ENCODE measurements around the gene PPP1R9A.

PPP1R9A gene

DNA sequence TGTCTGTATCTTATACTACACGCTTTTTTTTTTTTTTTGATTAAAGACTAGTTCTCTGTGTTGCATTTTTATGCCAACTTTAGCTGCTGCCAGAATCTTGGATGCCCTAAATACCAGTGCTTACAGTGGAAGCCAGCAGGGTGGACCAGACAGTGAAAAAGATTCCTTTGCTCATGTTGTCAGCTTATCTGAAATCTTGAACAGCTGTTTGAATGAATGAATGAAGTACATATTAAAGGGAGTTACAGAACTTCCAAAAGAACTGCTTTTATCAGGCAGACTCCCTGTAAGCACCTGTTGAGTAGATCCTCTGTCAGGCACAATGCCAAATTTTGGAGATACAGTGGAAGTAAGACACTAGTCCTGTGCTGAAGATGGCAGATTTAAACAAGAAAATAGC, 184.9 kb downstream of the PPP1R9A start:
- Histone ChIP-seq H3K79me2 (ENCODE audit: insufficient read depth, low read length) (no peaks in the 10 kb centered on the region), H3K4me1 (ENCODE audit: insufficient read depth, low read length) (no peaks in the 10 kb centered on the region), H4K20me1 (ENCODE audit: insufficient read depth, low read length) (no peaks in the 10 kb centered on the region), H3K4me2 (ENCODE audit: insufficient read depth, low read length) (no peak overlapping the region), H3K36me3 (ENCODE audit: insufficient read depth, low read length) (no peaks in the 10 kb centered on the region), H3K4me3 (ENCODE audit: low read depth in 1 of 2, low read length in 2 of 2) (no peak overlapping the region), H3K27ac (ENCODE audit: low read length) (no peak overlapping the region), H3K9ac (ENCODE audit: low read depth, low read length) (no peak overlapping the region), H3K9me3 (ENCODE audit: insufficient read depth, low read length, severe bottlenecking) (no peaks in the 10 kb centered on the region), H3K27me3 (ENCODE audit: insufficient read depth, low read length, poor library complexity) (no peaks in the 10 kb centered on the region), H2AFZ (ENCODE audit: low read depth, low read length) (no peak overlapping the region; the same call in 1 of the 2 replicates)
- no peak for TF ChIP-seq EZH2 (IDR thresholded peaks at IDR 0.05; ENCODE audit: borderline replicate concordance, low read depth, low read length, severe bottlenecking)
- TF ChIP-seq, protein P1, sequence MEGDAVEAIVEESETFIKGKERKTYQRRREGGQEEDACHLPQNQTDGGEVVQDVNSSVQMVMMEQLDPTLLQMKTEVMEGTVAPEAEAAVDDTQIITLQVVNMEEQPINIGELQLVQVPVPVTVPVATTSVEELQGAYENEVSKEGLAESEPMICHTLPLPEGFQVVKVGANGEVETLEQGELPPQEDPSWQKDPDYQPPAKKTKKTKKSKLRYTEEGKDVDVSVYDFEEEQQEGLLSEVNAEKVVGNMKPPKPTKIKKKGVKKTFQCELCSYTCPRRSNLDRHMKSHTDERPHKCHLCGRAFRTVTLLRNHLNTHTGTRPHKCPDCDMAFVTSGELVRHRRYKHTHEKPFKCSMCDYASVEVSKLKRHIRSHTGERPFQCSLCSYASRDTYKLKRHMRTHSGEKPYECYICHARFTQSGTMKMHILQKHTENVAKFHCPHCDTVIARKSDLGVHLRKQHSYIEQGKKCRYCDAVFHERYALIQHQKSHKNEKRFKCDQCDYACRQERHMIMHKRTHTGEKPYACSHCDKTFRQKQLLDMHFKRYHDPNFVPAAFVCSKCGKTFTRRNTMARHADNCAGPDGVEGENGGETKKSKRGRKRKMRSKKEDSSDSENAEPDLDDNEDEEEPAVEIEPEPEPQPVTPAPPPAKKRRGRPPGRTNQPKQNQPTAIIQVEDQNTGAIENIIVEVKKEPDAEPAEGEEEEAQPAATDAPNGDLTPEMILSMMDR (IDR thresholded peaks at IDR 0.05; ENCODE audit: borderline replicate concordance, extremely low read depth, low read length, poor library complexity, severe bottlenecking) = no peak
- ATAC-seq (ENCODE audit: insufficient read depth, low read depth) = no peak
- DNase-seq = no peak

- H3K79me2 ChIP-seq (ENCODE audit: insufficient read depth, low read length) = no peaks in the 10 kb centered on the region
- no peak overlapping the region for H2AFZ ChIP-seq (ENCODE audit: low read depth, low read length)
- TF ChIP-seq, protein P1 (IDR thresholded peaks at IDR 0.05; ENCODE audit: borderline replicate concordance, extremely low read depth, low read length, poor library complexity, severe bottlenecking) = no peak
- no peak for TF ChIP-seq EZH2 (IDR thresholded peaks at IDR 0.05; ENCODE audit: borderline replicate concordance, low read depth, low read length, severe bottlenecking)
- DNase-seq (no peak), ATAC-seq (ENCODE audit: insufficient read depth, low read depth) (no peak)
- H3K4me2 ChIP-seq (ENCODE audit: insufficient read depth, low read length) = no peak overlapping the region
- H3K4me3 ChIP-seq (ENCODE audit: low read depth in 1 of 2, low read length in 2 of 2) = no peak overlapping the region
- no peaks in the 10 kb centered on the region for H3K4me1 ChIP-seq (ENCODE audit: insufficient read depth, low read length)
- H4K20me1 ChIP-seq (ENCODE audit: insufficient read depth, low read length) = no peaks in the 10 kb centered on the region
- H3K9me3 ChIP-seq (ENCODE audit: insufficient read depth, low read length, severe bottlenecking) = no peaks in the 10 kb centered on the region
- no peaks in the 10 kb centered on the region for H3K36me3 ChIP-seq (ENCODE audit: insufficient read depth, low read length)
- no peak overlapping the region for H3K9ac ChIP-seq (ENCODE audit: low read depth, low read length)
- no peak overlapping the region for H3K27ac ChIP-seq (ENCODE audit: low read length)
- H3K27me3 ChIP-seq (ENCODE audit: insufficient read depth, low read length, poor library complexity) = no peaks in the 10 kb centered on the region
Measured at GRCh38 chr7:95095259-95095965, 188.0 kb downstream of the PPP1R9A start.

GRCh38 chr7:95095966-95096540, 188.7 kb downstream of the PPP1R9A start:
- Histone ChIP-seq H3K4me1 (ENCODE audit: insufficient read depth, low read length) (no peaks in the 10 kb centered on the region), H3K4me3 (ENCODE audit: low read depth in 1 of 2, low read length in 2 of 2) (no peak overlapping the region), H3K36me3 (ENCODE audit: insufficient read depth, low read length) (no peaks in the 10 kb centered on the region), H4K20me1 (ENCODE audit: insufficient read depth, low read length) (no peaks in the 10 kb centered on the region), H3K4me2 (ENCODE audit: insufficient read depth, low read length) (no peak overlapping the region), H3K27ac (ENCODE audit: low read length) (no peak overlapping the region), H3K9ac (ENCODE audit: low read depth, low read length) (no peak overlapping the region), H3K79me2 (ENCODE audit: insufficient read depth, low read length) (no peaks in the 10 kb centered on the region), H2AFZ (ENCODE audit: low read depth, low read length) (no peak overlapping the region), H3K27me3 (ENCODE audit: insufficient read depth, low read length, poor library complexity) (no peaks in the 10 kb centered on the region), H3K9me3 (ENCODE audit: insufficient read depth, low read length, severe bottlenecking) (no peaks in the 10 kb centered on the region)
- TF ChIP-seq, protein P1 (IDR thresholded peaks at IDR 0.05; ENCODE audit: borderline replicate concordance, extremely low read depth, low read length, poor library complexity, severe bottlenecking) = no peak
- TF ChIP-seq EZH2 (IDR thresholded peaks at IDR 0.05; ENCODE audit: borderline replicate concordance, low read depth, low read length, severe bottlenecking) = no peak
- ATAC-seq (ENCODE audit: insufficient read depth, low read depth) (no peak), DNase-seq (no peak)
